ENCODE measurements around the gene WDR82. TPM values are rescaled to one million over a fixed set of nuclear protein-coding genes. Genes with fewer than 3 reads are reported as not detected.
A peak's percentile ranks its signal among the peaks of the same experiment; 100 is the strongest.

The WDR82 gene
- total RNA-seq, result 10 to 100 TPM; 42.9 to 56.9 (median 51.4) TPM

GRCh38 chr3:52278510-52279069, at the start of gene WDR82:
WDR82 (minus strand) TSS chr3:52278649; CDS start chr3:52278361, 288 bp downstream.
- peak; percentile 89 for DNase-seq (ENCODE audit: low spot score)
- peak in 1 of 3 donors; percentile 39 for TF ChIP-seq CTCF (IDR thresholded peaks at IDR 0.05)
- ATAC-seq (ENCODE audit: low FRiP score), result peak; percentile 95

GRCh38 chr3:52327486-52328290, 49.2 kb upstream of the WDR82 start:
- DNase-seq (ENCODE audit: low spot score) (no peak), ATAC-seq (ENCODE audit: low FRiP score) (no peak)
- TF ChIP-seq CTCF (IDR thresholded peaks at IDR 0.05), result no peak

- no peak for ATAC-seq (ENCODE audit: low FRiP score)
- no peak for TF ChIP-seq CTCF (IDR thresholded peaks at IDR 0.05)
- no peak for DNase-seq (ENCODE audit: low spot score)
These were observed 48.5 kb upstream of the WDR82 start for GRCh38 chr3:52326976-52327375.

GRCh38 chr3:52325686-52326085, 47.2 kb upstream of the WDR82 start:
- no peak for DNase-seq (ENCODE audit: low spot score)
- no peak for ATAC-seq (ENCODE audit: low FRiP score)

GRCh38 chr3:52324676-52325075, 46.2 kb upstream of the WDR82 start:
- TF ChIP-seq CTCF (IDR thresholded peaks at IDR 0.05), result no peak
- no peak for ATAC-seq (ENCODE audit: low FRiP score)
- DNase-seq (ENCODE audit: low spot score), result no peak

More at GRCh38 chr3:52325686-52326085, 47.2 kb upstream of the WDR82 start:
- no peak for TF ChIP-seq CTCF (IDR thresholded peaks at IDR 0.05)

GRCh38 chr3:52323526-52324295, 45.3 kb upstream of the WDR82 start:
- ATAC-seq (ENCODE audit: low FRiP score) (no peak), DNase-seq (ENCODE audit: low spot score) (no peak)
- TF ChIP-seq CTCF (IDR thresholded peaks at IDR 0.05), result no peak
